ENCODE measurements around the gene LAP3. TPM values are rescaled to one million over a fixed set of nuclear protein-coding genes. Genes with fewer than 3 reads are reported as not detected.

Gene LAP3
- polyA plus RNA-seq, 3 donors = 98.3 to 127 (median 108) TPM

GRCh38 chr4:17552427-17552826, 24.6 kb upstream of the LAP3 start:
- DNase-seq = no peak
- TF ChIP-seq, protein P1, sequence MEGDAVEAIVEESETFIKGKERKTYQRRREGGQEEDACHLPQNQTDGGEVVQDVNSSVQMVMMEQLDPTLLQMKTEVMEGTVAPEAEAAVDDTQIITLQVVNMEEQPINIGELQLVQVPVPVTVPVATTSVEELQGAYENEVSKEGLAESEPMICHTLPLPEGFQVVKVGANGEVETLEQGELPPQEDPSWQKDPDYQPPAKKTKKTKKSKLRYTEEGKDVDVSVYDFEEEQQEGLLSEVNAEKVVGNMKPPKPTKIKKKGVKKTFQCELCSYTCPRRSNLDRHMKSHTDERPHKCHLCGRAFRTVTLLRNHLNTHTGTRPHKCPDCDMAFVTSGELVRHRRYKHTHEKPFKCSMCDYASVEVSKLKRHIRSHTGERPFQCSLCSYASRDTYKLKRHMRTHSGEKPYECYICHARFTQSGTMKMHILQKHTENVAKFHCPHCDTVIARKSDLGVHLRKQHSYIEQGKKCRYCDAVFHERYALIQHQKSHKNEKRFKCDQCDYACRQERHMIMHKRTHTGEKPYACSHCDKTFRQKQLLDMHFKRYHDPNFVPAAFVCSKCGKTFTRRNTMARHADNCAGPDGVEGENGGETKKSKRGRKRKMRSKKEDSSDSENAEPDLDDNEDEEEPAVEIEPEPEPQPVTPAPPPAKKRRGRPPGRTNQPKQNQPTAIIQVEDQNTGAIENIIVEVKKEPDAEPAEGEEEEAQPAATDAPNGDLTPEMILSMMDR (IDR thresholded peaks at IDR 0.05) = no peak
- Histone ChIP-seq H3K4me1 (ENCODE audit: control insufficient read depth in 1 of 2, insufficient read depth in 2 of 2, low read length in 2 of 2) (no peaks in the 10 kb centered on the region), H3K4me2 (replicated peaks; ENCODE audit: extremely low read depth, low read length, poor library complexity, severe bottlenecking) (no peak overlapping the region), H4K20me1 (ENCODE audit: insufficient read depth, low read length) (no peaks in the 10 kb centered on the region), H3K9ac (ENCODE audit: insufficient read depth, low read length, poor library complexity, severe bottlenecking) (no peak overlapping the region), H3K27ac (ENCODE audit: low read depth in 1 of 2, low read length in 2 of 2) (no peak overlapping the region), H3K9me3 (replicated peaks in 1 of 2; ENCODE audit: control insufficient read depth in 1 of 2, insufficient read depth in 1 of 2, low read length in 2 of 2) (no peaks in the 10 kb centered on the region), H3K27me3 (ENCODE audit: control insufficient read depth in 2 of 2, insufficient read depth in 2 of 2, low read length in 2 of 2) (no peaks in the 10 kb centered on the region), H3K4me3 (replicated peaks in 1 of 3; ENCODE audit: low read depth in 2 of 3, low read length in 3 of 3) (no peak overlapping the region), H2AFZ (ENCODE audit: insufficient read depth, low read depth, low read length, poor library complexity, severe bottlenecking) (no peak overlapping the region), H3K36me3 (replicated peaks in 1 of 2; ENCODE audit: control insufficient read depth in 1 of 2, insufficient read depth in 2 of 2, low read length in 2 of 2) (no peaks in the 10 kb centered on the region), H3K79me2 (ENCODE audit: insufficient read depth, low read length) (no peaks in the 10 kb centered on the region)
- Mint-ChIP-seq H3K27ac (no peak overlapping the region), H3K36me3 (no peaks in the 10 kb centered on the region), H3K4me3 (no peak overlapping the region), H3K9me3 (no peaks in the 10 kb centered on the region), H3K4me1 (peaks cover 3% of the 10 kb centered on the region), H3K27me3 (ENCODE audit: low read depth in 3 of 3) (peaks cover 2 to 23% (median 15%) of the 10 kb centered on the region in 3 donors)
- WGBS (ENCODE audit: insufficient coverage) = 72% methylated on average over 4 of the region's 5 CpGs
- intact Hi-C loops (cut with micrococcal nuclease) = no loop called here

- H3K36me3 Mint-ChIP-seq = no peaks in the 10 kb centered on the region
- 96% methylated on average over 2 of the region's 4 CpGs for WGBS (ENCODE audit: insufficient coverage)
- TF ChIP-seq, protein P1 (IDR thresholded peaks at IDR 0.05) = no peak
- no peak overlapping the region for H3K4me3 Mint-ChIP-seq
- no peaks in the 10 kb centered on the region for H3K9me3 Mint-ChIP-seq
- no peak overlapping the region for H3K4me2 ChIP-seq (replicated peaks; ENCODE audit: extremely low read depth, low read length, poor library complexity, severe bottlenecking)
- H3K27ac Mint-ChIP-seq = no peak overlapping the region
- no peaks in the 10 kb centered on the region for H3K27me3 ChIP-seq (ENCODE audit: control insufficient read depth in 2 of 2, insufficient read depth in 2 of 2, low read length in 2 of 2)
- no peaks in the 10 kb centered on the region for H3K9me3 ChIP-seq (replicated peaks in 1 of 2; ENCODE audit: control insufficient read depth in 1 of 2, insufficient read depth in 1 of 2, low read length in 2 of 2)
- no peaks in the 10 kb centered on the region for H3K36me3 ChIP-seq (replicated peaks in 1 of 2; ENCODE audit: control insufficient read depth in 1 of 2, insufficient read depth in 2 of 2, low read length in 2 of 2)
- no peak for DNase-seq
- no peaks in the 10 kb centered on the region for H3K79me2 ChIP-seq (ENCODE audit: insufficient read depth, low read length)
- no peak overlapping the region for H2AFZ ChIP-seq (ENCODE audit: insufficient read depth, low read depth, low read length, poor library complexity, severe bottlenecking)
- no peak overlapping the region for H3K9ac ChIP-seq (ENCODE audit: insufficient read depth, low read length, poor library complexity, severe bottlenecking)
- no peak overlapping the region for H3K4me3 ChIP-seq (replicated peaks in 1 of 3; ENCODE audit: low read depth in 2 of 3, low read length in 3 of 3)
- no peaks in the 10 kb centered on the region for H3K4me1 Mint-ChIP-seq
- peaks cover 2 to 20% (median 15%) of the 10 kb centered on the region in 3 donors for H3K27me3 Mint-ChIP-seq (ENCODE audit: low read depth in 3 of 3)
- intact Hi-C loops (cut with micrococcal nuclease) = no loop called here
- no peak overlapping the region for H3K27ac ChIP-seq (ENCODE audit: low read depth in 1 of 2, low read length in 2 of 2)
- no peaks in the 10 kb centered on the region for H4K20me1 ChIP-seq (ENCODE audit: insufficient read depth, low read length)
- H3K4me1 ChIP-seq (ENCODE audit: control insufficient read depth in 1 of 2, insufficient read depth in 2 of 2, low read length in 2 of 2) = no peaks in the 10 kb centered on the region
These were observed 22.4 kb upstream of the LAP3 start for GRCh38 chr4:17554568-17554967.

Measured in CD14-positive monocyte (primary cell).